GM12891 (cell line): ENCODE data around the gene POLE3.

ENCODE experiments used
- PAX5 ChIP-seq: IDR thresholded peaks from 2 replicates; pipeline ENCODE4 v1.6.1; 2011; ENCODE audit warnings: low read length, moderate library complexity, mild to moderate bottlenecking; ENCODE audit not compliant: insufficient read depth, severe bottlenecking
- POLR2A ChIP-seq: IDR thresholded peaks from 2 replicates; pipeline ENCODE4 v1.6.1; 2011; ENCODE audit warnings: low read depth, low read length, control low read depth
- POLR2AphosphoS5 ChIP-seq: IDR thresholded peaks from 2 replicates; pipeline ENCODE4 v1.6.1; 2011; ENCODE audit warnings: low read depth, low read length, control low read depth
- SPI1 ChIP-seq: IDR thresholded peaks from 2 replicates; pipeline ENCODE4 v1.6.1; 2011; ENCODE audit warnings: low read depth, low read length, control low read depth
- TAF1 ChIP-seq: IDR thresholded peaks from 2 replicates; pipeline ENCODE4 v1.6.1; 2011; ENCODE audit warnings: low read depth, low read length, control low read depth

- TF ChIP-seq POLR2A (no peak), TAF1 (no peak), POLR2AphosphoS5 (no peak), SPI1 (no peak), PAX5 (no peak)
Observed at GRCh38 chr9:113369855-113370140, 40.7 kb downstream of the POLE3 start.
